DOHH2 (cell line): Measurements from ENCODE around the gene SLC9A5.

ENCODE experiments used
- EZH2phosphoT487 ChIP-seq: fragments of 200-600 bp; sonication (generic); IDR thresholded peaks from 2 replicates; pipeline ENCODE4 v1.6.1; 2017; ENCODE audit warnings: borderline replicate concordance, mild to moderate bottlenecking, antibody characterized with exemption, low read length, moderate library complexity, mixed read lengths
- TF ChIP-seq, protein P1 (sequence below): fragments of 200-600 bp; sonication (generic); IDR thresholded peaks from one replicate; pipeline ENCODE4 v1.5.1; 2014; ENCODE audit warnings: antibody characterized with exemption, mild to moderate bottlenecking, low read depth, low read length; ENCODE audit not compliant: poor library complexity, severe bottlenecking

- TF ChIP-seq, protein P1, sequence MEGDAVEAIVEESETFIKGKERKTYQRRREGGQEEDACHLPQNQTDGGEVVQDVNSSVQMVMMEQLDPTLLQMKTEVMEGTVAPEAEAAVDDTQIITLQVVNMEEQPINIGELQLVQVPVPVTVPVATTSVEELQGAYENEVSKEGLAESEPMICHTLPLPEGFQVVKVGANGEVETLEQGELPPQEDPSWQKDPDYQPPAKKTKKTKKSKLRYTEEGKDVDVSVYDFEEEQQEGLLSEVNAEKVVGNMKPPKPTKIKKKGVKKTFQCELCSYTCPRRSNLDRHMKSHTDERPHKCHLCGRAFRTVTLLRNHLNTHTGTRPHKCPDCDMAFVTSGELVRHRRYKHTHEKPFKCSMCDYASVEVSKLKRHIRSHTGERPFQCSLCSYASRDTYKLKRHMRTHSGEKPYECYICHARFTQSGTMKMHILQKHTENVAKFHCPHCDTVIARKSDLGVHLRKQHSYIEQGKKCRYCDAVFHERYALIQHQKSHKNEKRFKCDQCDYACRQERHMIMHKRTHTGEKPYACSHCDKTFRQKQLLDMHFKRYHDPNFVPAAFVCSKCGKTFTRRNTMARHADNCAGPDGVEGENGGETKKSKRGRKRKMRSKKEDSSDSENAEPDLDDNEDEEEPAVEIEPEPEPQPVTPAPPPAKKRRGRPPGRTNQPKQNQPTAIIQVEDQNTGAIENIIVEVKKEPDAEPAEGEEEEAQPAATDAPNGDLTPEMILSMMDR = no peak
- TF ChIP-seq EZH2phosphoT487 = peak; percentile 47; the same call in 1 of the 2 replicates
Measured at GRCh38 chr16:67249178-67250044, 632 bp downstream of the SLC9A5 start.
